Kidney capillary endothelial cell (primary cell): ENCODE measurements around the gene CORO2A.
"Not testable (repeated sequence)": the region's sequence is repeated elsewhere in the genome, so short reads cannot be mapped to it uniquely, and the experiment has no call there.

ENCODE experiments used
- DNase-seq: peaks from one replicate; pipeline ENCODE4 v3.0.0-alpha.2; 2018; ENCODE audit warnings: low spot score

Gene CORO2A

DNA sequence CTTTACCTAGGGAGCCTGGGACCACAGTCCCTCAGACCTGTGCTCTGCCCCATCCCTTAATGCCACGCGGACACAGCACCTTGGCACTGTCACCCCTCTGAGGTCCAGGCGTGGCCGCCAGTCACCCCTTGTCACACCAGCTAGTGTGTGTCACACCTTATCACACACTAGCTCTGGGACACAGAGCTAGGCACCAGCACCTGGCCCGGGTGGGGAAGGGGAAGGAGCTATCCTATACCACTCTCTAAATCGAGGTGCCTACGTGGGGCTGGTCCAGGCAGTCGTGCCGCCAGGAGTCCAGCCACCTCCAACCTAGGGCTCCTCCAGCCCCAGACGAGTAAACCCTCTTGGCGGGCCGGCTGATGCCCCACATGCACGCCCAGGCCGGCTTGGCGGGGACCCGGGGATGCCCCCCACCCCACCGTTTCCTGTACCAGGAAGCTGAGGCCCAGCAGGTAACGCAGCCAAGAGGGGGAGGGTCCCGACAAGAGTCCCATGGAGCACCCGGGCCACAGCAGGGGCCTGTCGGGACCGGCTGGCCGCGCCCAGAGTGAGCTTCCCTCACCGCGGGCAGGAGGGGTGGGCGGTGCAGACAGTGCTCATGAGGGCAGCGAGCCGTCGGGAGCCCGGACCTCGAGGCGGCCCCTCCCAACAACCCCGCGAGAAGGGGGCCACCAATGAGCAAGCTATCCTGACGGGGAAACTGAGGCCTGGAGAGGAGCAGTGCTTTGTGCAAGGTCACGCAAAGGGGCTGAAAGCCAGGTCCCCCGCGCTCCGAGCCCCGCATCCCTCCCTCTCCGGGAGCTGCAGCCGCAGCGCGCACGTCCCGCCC, 550 bp downstream of the CORO2A start:
- no peak for DNase-seq

DNA sequence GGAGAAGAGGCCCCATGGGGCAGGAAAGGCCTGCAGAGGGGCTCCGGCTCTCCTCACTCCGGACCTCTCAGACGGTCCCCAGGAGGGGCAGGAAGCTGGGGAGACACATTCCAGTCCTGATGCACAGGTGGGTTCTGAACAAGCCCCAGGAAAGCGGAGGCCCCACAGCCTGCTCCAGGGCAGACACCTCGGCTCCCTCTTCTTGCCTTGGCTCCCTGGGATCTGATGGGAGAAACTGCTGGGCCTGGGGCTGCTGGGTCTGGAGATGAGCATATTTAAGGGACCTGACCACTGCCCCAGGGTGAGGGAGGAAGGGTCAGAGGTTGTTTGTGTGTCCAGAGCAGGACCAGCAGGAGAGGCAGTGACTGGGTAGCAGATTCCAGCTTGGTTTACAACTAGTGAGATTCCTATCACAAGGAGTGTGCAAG, 1.2 kb downstream of the CORO2A start:
- DNase-seq: no peak

DNA sequence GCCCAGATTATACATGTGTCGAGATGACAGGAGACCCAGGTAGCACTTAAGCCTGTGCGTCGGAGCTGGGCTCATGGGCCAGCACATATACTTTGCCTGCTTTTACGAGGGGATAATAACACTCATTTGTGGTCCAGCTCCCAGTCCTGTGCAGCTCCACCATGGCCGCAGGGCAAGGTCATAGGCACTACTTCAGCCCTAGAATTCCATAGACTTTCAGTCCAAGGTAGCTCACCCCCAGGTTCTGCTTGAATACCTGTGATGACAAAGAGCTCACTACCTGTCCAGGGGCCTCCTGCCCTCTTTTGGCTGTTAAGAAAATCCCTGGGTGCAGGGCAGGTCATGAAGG, 1.7 kb downstream of the CORO2A start:
- DNase-seq: no peak

DNA sequence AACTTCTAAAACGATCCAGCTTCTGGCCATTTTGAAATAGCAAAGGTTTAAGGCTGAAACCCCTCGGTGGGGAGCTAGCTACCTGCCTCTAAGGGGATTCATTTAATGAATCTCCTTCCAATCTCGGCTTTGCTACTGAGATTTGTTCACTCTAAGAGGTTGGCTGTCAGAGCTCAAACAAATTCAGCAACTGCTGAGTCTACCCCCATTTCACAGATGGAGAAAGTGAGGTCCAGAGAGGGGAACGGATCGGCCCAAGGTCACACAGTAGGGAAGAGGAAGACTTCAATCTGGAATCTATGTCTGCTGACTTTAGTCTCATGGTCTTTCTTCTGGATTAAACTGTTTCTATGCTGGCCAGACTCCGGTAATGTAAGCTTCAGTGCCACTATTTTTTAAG, 3.0 kb downstream of the CORO2A start:
- no peak for DNase-seq

DNA sequence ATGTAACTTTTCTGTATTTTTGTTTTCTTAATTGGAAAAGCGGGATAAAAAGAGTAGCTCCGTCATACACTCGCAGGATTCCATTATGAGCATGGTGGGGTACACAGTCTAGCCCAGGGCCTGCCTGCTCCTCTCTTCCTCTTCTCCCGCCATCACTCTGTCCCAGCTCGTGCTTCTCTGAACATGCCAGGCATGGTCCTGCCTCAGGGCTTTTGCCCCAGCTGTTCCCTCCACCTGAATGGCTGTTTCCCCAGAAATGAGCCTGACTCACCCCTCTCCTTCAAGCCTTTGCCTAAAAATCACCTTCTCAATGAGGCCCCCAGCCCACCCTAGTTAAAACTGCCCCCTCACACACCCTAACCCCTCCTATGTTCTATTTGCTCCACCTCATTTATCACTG, 4.5 kb downstream of the CORO2A start:
- DNase-seq: no peak

DNA sequence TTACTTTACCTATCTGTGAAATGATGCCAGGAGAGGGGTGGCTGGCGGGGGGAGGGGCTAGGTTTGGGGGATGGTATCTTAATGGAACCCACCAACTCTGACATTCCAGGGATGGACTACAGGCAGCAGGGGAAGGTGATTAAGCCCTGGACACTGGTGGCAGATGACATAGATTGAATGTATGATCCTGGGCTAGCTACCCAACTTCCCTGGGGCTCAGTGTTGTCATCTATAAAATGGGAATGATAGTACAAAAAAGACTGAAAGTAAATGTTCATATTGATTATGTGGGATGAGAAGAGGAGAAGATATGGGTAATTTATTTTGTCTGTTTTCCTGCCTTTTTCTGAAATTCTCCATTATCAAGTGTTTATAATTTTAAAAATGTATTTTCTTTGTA, 6.2 kb downstream of the CORO2A start:
- no peak for DNase-seq

DNA sequence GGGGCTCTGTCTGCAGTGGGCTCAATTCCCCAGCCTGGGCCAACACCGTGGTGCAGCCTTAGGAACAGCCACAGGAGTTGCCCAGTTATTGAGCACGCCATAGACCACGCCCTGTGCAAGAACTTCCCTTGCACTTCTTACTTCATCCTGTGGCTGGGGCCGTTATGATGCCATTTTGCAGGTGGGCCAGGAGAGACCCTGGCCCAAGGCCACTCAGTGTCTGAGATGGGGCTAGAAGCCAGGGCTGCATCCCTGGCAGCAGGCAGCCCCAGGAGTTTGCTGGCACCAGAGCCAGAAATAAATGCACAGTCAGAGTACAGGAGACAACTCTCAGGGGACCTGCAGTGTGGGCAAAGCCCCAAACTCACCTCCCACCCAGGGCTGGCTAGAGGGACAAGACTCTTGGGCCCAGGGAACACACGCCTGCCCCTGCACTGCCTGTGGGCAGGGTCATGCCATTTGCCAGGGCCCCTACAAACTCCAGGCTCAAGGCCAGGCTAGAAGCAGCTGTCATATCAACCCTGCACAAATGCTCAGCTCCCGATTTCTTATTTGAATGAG, 6.7 kb downstream of the CORO2A start:
- no peak for DNase-seq

DNA sequence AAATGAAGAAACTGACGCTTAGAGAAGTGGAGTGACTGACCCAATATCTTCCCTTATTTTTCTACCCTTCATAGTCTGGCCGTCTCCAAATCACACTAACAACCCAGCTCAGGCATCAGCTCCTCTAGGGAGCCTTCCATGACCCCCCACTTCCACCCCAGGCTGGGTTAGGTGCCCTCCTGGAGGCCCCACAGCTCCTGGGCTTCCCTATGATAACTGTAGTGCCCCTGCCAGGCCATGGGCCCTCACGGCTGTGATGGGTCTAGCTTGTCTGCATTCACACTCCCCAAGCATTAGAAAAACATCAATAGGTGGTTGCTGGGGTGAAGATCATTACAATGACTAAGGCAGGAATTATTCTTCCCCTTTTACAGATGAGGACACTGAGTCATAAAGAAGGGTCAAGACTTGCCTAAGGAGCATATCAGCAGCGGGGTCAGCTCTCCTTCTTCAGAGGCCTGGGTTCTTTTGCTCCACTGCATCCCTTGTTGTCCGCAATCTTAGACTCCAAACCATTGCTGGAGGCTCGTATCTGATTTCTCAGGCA, 7.3 kb downstream of the CORO2A start:
- no peak for DNase-seq

DNA sequence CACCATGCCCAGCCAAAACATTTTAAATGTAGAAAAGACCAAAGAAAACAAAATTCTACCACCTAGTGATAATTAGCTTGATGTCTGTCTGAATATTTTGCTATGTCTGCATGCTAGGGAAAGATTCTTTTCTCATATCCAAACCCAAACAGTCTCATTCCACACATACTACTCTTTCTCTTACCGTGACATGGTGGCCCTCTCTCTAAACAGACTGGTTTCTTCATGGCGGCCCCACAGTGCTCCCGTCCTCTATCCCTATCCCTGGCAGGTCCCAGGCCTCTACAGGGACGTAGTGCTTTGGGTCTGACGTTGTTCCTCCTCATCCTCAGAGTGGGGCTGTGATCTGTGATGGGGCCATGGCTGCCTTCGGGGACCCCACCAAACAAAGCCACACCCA, 8.1 kb downstream of the CORO2A start:
- DNase-seq: no peak

DNA sequence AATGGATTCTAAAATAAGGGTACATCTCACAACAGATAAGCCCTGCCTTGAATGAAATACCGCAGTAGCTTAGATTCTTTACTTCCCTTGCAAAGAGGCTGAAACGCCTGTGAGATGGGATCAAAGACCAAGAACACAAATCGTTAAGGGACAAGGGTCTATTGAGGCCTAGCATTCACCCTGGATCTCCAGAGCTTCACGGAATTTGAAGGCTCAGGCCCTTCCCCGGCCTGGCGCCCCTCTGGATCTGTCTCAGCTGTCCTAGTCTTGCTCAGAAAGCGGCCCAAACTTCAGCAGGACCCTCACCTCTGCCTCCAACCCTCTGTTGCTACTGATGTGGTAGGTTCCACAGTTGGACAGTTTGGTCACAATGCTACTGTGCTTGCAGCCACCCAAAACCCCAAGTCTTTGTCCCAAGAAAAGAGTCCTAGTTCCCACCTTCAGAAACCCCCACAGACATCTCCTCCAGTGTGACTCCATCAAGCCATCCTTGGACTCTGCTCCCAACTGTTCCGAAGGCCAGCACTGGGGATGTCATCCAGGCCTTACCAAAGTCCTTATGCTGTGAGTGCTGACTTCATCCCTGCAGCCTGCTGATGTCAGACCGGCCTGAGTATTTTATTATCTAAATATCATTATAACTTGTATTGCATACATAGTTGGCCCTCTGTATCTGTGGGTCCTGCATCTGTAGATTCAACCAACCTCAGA, 9.4 kb downstream of the CORO2A start:
- no peak for DNase-seq

DNA sequence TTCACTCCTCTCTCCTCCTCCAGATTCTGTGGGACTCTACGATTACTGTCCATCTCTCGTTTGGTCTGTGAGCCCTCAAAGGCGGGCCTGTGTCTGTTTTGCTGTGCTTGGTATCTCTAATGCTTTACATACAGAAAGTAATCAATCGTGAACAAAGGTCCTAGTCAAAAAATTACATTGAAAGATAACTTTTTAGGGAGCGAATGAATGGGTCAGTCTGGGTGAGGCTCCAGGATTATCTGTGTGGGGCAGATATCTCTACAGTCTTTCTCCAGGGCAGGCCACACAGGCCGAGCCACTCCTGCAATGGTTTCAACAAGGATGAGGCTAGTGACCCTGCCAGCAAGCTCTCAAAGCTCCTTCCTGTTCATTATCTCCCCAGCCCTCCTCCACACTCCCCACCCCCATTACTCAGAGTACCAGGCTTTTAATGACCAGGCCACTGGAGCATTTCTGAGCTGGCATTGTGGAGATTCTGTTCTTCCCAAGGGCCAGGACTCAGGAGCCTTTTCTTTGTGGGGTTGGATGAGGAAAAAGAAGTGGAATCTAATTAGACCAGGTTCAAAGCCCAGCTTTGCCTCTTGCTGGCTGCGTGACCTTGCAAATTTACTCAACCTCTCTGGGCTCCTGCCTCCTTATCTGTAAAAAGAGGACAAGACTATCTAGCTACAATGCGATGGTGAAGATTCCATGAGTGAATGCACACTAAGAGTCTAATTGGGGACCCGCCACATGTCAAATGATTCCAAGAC, 10.2 kb downstream of the CORO2A start:
- no peak for DNase-seq

DNA sequence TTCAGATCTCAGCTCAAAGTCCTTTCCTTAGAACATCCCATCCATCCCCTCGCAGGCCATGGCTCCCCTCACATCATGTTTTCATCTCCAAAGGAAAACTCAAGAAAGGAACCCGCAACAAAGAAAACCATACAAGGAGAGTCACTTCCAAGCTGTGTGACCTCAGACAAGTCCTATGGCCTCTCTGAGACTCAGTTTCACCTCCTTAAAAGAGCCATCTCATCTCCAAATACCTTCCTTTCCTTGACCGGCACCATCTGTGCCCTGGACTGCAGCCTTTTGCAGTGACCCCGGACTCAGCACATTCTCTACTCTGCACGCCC, 10.7 kb downstream of the CORO2A start:
- DNase-seq: no peak

DNA sequence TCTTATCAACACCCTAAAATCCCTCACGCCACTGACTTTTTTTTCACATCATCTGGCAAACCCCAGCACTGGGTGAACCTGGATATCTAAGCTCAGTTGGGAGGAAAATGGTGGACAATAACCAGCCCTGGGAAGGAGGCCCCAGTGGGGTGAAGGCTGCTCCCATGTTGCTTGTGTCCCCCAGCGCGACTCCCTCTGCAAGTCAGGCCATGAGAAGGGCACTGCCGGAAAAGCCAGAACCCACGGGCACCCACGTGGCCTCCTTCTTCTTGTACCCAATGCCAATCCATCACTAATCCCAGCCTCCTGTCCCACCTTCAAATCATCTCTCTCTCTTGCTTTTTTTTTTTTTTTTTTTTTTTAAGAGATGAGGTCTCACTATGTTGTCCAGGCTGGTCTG, 11.4 kb downstream of the CORO2A start:
- no peak for DNase-seq

DNA sequence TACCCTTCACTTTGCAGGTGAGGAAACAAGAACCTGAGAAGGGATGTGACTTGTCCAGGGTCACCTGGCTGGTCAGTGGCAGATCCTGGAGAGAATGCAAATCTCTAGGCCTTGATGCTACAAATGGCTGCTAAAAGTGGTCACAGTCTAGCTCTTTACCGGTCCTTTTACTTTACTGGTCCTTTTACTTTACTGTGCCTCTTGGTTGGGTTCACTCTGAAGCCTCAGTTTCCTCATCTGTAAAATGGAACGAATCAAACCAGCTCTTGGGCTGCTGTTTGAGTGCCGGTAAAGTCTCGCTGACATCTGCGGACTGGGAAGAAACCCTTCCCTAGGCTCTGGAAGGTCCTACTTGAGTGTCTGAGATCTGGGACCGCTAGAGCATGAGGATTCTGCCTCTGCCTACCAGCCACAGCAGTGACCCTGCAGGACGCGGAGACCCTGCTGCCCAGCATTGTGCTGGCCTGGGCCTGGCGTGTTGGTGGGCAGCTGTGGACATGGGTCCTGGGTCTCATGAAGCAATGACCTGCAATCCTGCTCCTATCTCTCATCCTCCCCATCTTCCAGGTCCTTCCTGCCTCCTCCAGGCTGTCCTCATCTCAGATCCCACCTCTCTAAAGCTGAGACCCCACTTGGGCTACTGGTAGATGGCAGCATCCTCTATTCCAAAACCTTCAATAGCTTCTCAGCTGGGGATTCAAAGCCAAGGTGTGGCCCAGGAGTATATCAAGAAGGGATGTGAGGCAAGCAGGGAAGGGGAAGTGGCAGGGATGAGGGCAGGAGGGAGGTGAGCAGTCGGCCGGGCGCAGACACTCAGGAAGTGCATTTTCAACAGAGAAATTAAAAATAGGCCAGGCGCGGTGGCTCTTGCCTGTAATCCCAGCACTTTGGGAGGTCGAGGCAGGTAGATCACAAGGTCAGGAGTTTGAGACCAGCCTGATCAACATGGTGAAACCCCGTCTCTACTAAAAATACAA, 13.3 kb downstream of the CORO2A start:
- DNase-seq: no peak

DNA sequence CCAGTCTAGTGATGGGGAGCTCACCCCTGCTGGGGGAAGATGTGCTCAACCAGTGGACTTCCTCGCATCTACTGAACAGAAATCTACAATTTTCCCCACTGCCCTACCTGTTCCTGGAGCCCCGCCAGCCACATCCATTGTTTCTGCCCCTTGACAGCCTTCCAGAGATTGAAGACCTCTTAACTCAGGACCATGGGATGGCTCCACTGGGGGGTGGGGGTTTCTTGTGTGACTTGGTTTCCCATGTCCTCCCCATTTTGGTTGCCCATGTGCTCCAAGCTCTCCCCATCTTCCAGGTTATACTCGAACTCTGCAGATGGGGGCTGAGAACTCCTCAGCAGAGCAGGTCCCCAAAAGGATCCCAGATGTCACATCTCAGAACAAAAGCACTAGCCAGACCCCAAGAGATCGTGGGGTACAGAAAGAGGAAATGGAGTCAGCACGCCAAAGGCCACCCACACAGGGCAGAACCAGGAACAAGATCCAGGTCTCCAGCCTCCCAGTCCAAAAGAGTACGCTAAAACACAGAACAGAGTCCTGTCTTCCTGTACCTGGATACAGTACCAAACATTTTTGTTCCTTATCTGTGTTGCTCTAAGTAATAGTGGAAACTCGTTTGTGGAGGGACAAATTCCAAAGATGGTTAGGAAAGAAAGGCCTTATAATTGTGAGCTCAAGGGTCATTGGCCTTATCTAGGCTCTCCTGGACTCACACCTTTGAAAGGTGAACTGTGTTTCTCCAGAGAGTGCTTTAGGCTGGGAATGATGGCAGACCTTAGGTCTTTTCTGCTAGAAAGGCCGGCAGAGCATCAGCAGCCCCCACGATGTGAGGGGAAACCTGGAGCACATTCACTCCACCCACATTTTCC, 15.8 kb downstream of the CORO2A start:
- no peak for DNase-seq

DNA sequence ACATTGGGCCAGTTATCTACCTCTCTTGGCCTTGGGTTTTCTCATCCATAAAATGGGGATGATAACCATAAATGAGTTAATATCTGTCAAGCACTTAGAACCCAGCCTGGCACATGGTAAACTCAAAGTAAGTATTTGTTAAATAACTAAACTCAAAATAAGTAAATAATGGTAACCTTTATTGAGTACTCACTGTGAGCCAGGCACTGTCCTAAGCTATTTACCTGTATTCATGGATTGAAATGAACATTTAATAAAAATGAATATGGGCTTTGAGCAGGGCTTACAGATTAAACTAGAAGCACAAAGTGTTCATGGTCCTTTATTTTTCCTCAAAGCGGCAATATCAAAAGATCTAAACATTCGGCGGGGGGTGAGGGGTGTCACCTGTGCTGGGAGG, 16.7 kb downstream of the CORO2A start:
- no peak for DNase-seq

DNA sequence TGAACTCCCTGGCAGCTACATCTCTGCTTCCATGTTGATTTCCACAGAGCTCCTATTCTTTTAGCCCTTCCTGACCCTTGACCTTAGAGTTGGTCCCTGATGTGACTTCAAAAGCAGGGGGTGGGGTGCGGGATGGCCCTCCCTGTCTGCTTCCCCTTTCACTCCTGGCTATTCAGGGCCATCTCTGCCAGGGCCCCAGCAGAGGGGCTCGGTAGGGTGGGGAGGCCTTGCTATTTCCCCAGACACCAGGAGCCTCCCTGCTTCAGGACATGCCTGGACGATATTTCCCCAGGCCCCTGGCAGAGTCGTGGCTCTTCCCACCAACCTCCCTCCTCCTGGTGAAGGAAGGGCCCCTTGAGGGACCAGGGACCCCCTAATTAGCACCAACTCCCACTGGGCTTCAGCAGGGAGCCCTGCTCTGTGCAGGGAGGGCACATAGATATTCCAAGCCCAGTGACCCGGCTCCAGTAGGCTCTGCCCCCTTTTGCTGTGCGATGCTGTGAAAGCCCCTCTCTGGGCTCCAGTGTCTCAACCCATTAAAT, 17.3 kb downstream of the CORO2A start:
- DNase-seq: no peak

DNA sequence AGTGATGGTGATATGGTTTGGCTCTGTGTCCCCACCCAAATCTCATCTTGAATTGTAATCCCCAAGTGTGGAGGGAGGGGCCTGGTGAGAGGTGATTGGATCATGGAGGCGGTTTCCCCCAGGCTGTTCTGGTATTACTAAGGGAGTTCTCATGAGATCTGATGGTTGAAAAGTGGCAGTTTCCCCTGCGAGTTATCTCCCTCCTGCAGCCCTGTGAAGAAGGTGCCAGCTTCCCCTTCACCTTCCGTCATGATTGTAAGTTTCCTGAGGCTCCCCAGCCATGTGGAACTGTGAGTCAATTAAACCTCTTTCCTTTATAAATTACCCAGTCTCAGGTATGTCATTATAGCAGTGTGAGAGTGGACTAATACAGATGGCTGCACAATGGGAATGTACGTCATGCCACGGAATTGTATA, 17.9 kb downstream of the CORO2A start:
- DNase-seq: not testable (repeated sequence)

DNA sequence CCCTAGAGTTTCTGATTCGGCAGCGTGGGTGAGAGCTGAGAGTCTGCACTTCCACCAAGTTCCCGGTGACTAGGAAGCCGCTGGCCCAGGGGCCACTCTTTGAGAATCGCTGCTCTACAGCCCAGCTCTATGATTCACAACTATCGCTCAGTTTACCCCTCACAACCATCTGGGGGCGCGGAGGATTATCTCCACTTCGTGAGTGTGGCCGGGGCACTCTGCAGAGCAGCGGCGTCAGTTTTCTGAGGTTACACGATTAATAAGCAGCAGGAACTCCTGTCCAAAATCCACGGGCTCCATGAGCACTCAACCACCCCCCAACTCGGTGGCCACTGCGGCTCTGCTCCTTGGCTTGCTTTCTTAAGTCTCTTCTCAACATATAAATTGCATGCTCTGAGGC, 19.3 kb downstream of the CORO2A start:
- no peak for DNase-seq

DNA sequence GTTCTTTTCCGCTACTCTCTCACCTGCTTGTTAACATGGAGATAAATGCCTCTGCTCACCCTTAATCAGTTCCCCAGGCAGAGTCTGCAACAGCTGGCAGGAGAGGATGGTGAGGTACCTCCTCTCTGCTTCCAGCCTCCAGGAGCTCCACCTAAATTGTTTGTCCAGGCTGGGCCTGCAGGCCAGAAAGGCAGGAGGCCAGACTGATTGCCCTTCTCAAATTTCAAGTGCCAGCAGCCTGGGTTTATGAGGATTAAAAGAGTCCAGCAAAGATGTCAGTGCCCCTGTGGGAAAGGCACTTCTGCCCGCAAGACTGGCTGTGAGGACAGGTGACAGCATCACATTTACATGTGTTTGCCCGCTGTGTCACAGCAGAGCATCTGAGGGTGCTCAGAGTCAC, 19.8 kb downstream of the CORO2A start:
- no peak for DNase-seq
